ENCODE data around the gene ERFL. TPM values are rescaled to one million over a fixed set of nuclear protein-coding genes. Genes with fewer than 3 reads are reported as not detected.

The ERFL gene
- total and polyA plus RNA-seq, 2 of the 8 experiments (the other 6 are each of a cell fraction or from before 2014, with no cell fraction given): 0.12 TPM; not detected in 1

GRCh38 chr19:41859618-41860418, 68.4 kb downstream of the ERFL start, which contains the start of gene RPS19 (continued):
- TF ChIP-seq SP1 (IDR thresholded peaks at IDR 0.05; ENCODE audit: low read depth, low read length) (peak; percentile 96), SAP30 (IDR thresholded peaks at IDR 0.05; ENCODE audit: insufficient read depth, insufficient replicate concordance, low read length) (peak; percentile 50), CHD1 (IDR thresholded peaks at IDR 0.05; ENCODE audit: low read depth, low read length) (no peak), BACH1 (IDR thresholded peaks at IDR 0.05; ENCODE audit: low read length) (peak; percentile 91), MAFK (IDR thresholded peaks at IDR 0.05; ENCODE audit: low read depth, low read length) (no peak), RFX5 (IDR thresholded peaks at IDR 0.05; ENCODE audit: borderline replicate concordance, low read depth, low read length) (no peak), CTBP2 (IDR thresholded peaks at IDR 0.05; ENCODE audit: borderline replicate concordance, insufficient read depth, insufficient read length, low read length) (peak; percentile 78)
- TF ChIP-seq, protein P1, sequence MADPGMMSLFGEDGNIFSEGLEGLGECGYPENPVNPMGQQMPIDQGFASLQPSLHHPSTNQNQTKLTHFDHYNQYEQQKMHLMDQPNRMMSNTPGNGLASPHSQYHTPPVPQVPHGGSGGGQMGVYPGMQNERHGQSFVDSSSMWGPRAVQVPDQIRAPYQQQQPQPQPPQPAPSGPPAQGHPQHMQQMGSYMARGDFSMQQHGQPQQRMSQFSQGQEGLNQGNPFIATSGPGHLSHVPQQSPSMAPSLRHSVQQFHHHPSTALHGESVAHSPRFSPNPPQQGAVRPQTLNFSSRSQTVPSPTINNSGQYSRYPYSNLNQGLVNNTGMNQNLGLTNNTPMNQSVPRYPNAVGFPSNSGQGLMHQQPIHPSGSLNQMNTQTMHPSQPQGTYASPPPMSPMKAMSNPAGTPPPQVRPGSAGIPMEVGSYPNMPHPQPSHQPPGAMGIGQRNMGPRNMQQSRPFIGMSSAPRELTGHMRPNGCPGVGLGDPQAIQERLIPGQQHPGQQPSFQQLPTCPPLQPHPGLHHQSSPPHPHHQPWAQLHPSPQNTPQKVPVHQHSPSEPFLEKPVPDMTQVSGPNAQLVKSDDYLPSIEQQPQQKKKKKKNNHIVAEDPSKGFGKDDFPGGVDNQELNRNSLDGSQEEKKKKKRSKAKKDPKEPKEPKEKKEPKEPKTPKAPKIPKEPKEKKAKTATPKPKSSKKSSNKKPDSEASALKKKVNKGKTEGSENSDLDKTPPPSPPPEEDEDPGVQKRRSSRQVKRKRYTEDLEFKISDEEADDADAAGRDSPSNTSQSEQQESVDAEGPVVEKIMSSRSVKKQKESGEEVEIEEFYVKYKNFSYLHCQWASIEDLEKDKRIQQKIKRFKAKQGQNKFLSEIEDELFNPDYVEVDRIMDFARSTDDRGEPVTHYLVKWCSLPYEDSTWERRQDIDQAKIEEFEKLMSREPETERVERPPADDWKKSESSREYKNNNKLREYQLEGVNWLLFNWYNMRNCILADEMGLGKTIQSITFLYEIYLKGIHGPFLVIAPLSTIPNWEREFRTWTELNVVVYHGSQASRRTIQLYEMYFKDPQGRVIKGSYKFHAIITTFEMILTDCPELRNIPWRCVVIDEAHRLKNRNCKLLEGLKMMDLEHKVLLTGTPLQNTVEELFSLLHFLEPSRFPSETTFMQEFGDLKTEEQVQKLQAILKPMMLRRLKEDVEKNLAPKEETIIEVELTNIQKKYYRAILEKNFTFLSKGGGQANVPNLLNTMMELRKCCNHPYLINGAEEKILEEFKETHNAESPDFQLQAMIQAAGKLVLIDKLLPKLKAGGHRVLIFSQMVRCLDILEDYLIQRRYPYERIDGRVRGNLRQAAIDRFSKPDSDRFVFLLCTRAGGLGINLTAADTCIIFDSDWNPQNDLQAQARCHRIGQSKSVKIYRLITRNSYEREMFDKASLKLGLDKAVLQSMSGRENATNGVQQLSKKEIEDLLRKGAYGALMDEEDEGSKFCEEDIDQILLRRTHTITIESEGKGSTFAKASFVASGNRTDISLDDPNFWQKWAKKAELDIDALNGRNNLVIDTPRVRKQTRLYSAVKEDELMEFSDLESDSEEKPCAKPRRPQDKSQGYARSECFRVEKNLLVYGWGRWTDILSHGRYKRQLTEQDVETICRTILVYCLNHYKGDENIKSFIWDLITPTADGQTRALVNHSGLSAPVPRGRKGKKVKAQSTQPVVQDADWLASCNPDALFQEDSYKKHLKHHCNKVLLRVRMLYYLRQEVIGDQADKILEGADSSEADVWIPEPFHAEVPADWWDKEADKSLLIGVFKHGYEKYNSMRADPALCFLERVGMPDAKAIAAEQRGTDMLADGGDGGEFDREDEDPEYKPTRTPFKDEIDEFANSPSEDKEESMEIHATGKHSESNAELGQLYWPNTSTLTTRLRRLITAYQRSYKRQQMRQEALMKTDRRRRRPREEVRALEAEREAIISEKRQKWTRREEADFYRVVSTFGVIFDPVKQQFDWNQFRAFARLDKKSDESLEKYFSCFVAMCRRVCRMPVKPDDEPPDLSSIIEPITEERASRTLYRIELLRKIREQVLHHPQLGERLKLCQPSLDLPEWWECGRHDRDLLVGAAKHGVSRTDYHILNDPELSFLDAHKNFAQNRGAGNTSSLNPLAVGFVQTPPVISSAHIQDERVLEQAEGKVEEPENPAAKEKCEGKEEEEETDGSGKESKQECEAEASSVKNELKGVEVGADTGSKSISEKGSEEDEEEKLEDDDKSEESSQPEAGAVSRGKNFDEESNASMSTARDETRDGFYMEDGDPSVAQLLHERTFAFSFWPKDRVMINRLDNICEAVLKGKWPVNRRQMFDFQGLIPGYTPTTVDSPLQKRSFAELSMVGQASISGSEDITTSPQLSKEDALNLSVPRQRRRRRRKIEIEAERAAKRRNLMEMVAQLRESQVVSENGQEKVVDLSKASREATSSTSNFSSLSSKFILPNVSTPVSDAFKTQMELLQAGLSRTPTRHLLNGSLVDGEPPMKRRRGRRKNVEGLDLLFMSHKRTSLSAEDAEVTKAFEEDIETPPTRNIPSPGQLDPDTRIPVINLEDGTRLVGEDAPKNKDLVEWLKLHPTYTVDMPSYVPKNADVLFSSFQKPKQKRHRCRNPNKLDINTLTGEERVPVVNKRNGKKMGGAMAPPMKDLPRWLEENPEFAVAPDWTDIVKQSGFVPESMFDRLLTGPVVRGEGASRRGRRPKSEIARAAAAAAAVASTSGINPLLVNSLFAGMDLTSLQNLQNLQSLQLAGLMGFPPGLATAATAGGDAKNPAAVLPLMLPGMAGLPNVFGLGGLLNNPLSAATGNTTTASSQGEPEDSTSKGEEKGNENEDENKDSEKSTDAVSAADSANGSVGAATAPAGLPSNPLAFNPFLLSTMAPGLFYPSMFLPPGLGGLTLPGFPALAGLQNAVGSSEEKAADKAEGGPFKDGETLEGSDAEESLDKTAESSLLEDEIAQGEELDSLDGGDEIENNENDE (IDR thresholded peaks at IDR 0.05; ENCODE audit: insufficient replicate concordance, low read length): no peak
- TF ChIP-seq, protein P2, sequence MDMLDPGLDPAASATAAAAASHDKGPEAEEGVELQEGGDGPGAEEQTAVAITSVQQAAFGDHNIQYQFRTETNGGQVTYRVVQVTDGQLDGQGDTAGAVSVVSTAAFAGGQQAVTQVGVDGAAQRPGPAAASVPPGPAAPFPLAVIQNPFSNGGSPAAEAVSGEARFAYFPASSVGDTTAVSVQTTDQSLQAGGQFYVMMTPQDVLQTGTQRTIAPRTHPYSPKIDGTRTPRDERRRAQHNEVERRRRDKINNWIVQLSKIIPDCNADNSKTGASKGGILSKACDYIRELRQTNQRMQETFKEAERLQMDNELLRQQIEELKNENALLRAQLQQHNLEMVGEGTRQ (IDR thresholded peaks at IDR 0.05; ENCODE audit: low read length): no peak

Data from H1 (cell line).